ENCODE measurements around the gene DYNLT4. TPM values are rescaled to one million over a fixed set of nuclear protein-coding genes. Genes with fewer than 3 reads are reported as not detected.

Gene DYNLT4
- total RNA-seq, 1 donor from 2014 or later: not detected

DNA sequence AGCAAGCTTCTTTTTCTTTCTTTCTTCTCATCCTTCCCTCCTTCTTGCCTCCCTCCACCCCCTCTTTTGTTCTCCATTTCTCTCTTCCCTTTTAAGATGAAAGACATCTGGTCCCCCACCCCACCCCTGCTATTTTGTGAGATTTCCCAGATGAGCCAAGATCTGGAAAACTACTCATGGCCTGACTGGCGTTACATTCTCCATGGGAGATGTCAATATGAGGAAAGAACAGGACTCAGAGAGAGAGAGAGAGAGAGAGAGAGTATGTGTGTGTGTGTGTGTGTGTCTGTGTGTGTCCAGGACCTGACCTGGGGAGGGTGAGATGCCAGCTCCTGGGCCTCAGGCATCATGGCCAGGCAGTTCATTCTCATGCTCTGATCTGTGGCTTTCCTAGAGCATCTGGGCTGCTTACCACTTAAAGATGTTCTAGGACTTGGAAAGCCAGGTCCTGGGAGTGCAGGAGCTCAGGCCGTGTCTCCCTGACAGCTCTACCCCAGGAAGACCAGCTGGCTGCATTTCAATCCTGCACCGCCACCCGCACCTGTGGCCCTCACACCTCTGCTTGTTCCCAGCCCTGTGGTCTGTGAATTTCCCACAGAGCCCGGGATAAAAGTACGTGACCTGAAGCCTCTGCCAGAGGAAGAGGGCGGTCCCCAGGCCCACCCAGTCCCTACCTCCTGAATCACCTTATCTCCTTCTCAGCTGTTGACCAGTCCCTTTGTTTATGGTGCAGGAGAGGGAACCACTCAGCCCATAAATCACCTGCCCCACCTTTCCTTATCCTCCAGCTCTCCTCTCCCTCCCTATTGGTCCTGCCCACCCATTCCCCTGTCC lies 16.0 kb downstream of the DYNLT4 start:
- TF ChIP-seq, protein P1, sequence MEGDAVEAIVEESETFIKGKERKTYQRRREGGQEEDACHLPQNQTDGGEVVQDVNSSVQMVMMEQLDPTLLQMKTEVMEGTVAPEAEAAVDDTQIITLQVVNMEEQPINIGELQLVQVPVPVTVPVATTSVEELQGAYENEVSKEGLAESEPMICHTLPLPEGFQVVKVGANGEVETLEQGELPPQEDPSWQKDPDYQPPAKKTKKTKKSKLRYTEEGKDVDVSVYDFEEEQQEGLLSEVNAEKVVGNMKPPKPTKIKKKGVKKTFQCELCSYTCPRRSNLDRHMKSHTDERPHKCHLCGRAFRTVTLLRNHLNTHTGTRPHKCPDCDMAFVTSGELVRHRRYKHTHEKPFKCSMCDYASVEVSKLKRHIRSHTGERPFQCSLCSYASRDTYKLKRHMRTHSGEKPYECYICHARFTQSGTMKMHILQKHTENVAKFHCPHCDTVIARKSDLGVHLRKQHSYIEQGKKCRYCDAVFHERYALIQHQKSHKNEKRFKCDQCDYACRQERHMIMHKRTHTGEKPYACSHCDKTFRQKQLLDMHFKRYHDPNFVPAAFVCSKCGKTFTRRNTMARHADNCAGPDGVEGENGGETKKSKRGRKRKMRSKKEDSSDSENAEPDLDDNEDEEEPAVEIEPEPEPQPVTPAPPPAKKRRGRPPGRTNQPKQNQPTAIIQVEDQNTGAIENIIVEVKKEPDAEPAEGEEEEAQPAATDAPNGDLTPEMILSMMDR (IDR thresholded peaks at IDR 0.05): no peak
- no peaks in the 10 kb centered on the region for H3K9me3 ChIP-seq
- H3K27me3 ChIP-seq: no peaks in the 10 kb centered on the region
- intact Hi-C loops (cut with DNase I): no loop called here
- no peaks in the 10 kb centered on the region for H3K4me1 ChIP-seq
- DNase-seq (ENCODE audit: low spot score in 2 of 2): no peak
- H3K4me3 ChIP-seq: no peak overlapping the region
- H3K27ac ChIP-seq: no peak overlapping the region
- H3K36me3 ChIP-seq: no peaks in the 10 kb centered on the region

DNA sequence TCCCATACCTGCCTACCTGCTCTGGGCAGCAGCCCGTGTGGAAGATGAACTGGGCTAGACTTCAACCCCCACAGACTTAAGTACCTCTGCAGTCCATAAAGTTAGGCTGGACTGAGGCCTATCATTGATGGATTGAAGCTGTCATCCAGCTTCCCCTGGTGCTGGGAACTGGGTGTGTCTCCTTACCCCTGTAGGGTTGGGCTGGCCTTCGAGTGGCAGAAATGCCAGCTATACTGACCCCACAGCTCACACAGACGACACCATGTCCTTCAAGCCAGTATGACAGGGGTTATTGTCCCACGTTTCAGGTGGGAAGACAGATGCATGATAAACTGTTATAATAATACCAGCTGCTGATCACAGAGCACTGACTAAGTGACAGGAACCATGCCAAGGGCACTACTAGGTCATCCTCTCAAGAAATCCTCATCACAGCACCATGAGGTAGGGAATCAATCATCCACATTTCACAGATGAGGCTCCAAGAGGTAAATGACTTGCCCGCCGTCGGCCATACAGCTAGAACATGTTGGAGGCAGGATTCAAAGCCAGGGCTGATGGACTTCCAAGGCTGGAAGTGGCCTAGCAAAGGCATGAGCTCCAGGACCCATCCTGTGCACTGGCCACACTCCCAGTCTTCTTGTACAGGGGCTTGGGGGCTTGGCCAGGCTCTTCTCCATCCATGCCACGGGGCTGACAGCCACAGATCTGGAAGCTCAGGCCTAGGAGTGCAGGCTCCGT lies 18.9 kb downstream of the DYNLT4 start, which contains the start of gene BEST4:
Gene BEST4, minus strand, starts transcription at position 51 of the 741 bp plus-strand sequence. CDS start 465 bp downstream, outside the sequence.
- DNase-seq (ENCODE audit: low spot score in 2 of 2): no peak
- Histone ChIP-seq H3K9me3 (no peaks in the 10 kb centered on the region), H3K27ac (peak within 1 kb of the TSS; percentile 66 to 85), H3K4me1 (peaks cover 8 to 17% of the 10 kb centered on the region in 2 donors), H3K27me3 (no peaks in the 10 kb centered on the region), H3K36me3 (no peaks in the 10 kb centered on the region), H3K4me3 (no peak within 1 kb of the TSS)
- TF ChIP-seq, protein P1 (IDR thresholded peaks at IDR 0.05): no peak
- intact Hi-C loops (cut with DNase I): loop anchor here (5.0 kb wide), 1 partner anchor 224 kb away; the partner anchor contains the start of genes HECTD3 and UROD

DNA sequence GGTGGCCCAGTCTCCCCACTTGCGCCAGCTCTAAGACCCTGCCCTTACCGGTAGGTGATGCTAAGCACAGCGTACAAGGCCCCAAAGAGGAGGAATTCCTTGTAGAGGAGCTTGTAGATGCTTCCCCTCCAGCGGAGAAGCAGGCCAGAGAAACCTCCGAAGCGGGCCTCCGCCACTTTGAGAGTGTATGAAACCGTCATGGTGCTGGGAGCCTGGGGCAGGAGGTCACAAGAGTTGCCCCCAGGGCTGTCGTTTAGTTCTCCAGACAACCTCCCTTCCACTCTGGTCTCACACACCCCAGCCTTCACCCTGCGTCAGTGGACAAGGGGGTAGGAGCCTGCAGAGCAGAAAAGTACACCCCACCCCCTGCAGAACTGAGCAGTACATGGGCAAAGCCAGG lies 19.6 kb downstream of the DYNLT4 start:
- TF ChIP-seq, protein P1 (IDR thresholded peaks at IDR 0.05): no peak
- no peaks in the 10 kb centered on the region for H3K27me3 ChIP-seq
- no peaks in the 10 kb centered on the region for H3K36me3 ChIP-seq
- intact Hi-C loops (cut with DNase I): loop anchor here (5.0 kb wide), 1 partner anchor 225 kb away; the partner anchor contains the start of genes HECTD3 and UROD
- H3K27ac ChIP-seq: peak overlapping the region; percentile 3 to 85
- peaks cover 8 to 17% of the 10 kb centered on the region in 2 donors for H3K4me1 ChIP-seq
- H3K4me3 ChIP-seq: no peak overlapping the region
- no peaks in the 10 kb centered on the region for H3K9me3 ChIP-seq
- DNase-seq (ENCODE audit: low spot score in 2 of 2): no peak

DNA sequence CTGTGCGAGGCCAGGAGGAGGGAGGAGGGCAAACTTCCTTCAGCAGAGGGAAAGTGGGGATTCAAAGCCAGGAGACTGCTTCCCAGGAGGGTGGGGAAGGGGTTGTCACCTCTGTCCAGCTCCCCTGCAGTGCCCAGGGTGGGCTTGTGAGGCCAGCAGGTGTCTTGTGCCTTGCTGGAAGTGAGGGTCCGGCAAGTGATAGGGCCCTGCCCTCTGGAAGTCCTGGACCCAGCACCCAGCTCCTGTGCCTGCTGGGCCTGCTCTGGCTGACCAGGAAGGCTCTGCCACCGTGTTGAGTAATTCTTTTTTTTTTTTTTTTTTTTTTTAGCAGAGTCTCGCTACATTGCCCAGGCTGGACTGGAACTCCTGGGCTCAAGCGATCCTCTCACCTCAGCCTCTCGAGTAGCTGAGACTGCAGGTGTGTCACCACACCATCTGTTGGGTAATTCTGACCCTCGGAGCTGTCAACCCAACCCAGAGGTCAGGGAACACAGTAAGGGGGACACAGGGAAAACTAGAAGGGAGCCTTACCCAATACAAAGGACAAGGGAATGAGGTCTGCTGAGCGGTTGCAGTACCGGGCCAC lies 20.2 kb downstream of the DYNLT4 start:
- no peaks in the 10 kb centered on the region for H3K36me3 ChIP-seq

More for the DNA sequence above, 20.2 kb downstream of the DYNLT4 start:
- intact Hi-C loops (cut with DNase I): loop anchor here (5.0 kb wide), 1 partner anchor 225 kb away; the partner anchor contains the start of genes HECTD3 and UROD
- Histone ChIP-seq H3K27ac (peak overlapping the region; percentile 66 to 85), H3K4me1 (peaks cover 8 to 17% of the 10 kb centered on the region in 2 donors), H3K4me3 (peak overlapping the region in 1 of 2 donors; percentile 79), H3K27me3 (no peaks in the 10 kb centered on the region), H3K9me3 (no peaks in the 10 kb centered on the region)
- TF ChIP-seq, protein P1 (IDR thresholded peaks at IDR 0.05): no peak
- no peak for DNase-seq (ENCODE audit: low spot score in 2 of 2)
